HG03378 (cell line): ENCODE measurements around the gene LAMB1.
"Not testable (repeated sequence)": the region's sequence is repeated elsewhere in the genome, so short reads cannot be mapped to it uniquely, and the experiment has no call there.

Experiments used
- ATAC-seq: cut with Tn5 transposase; IDR thresholded peaks from one replicate; pipeline ENCODE4 v1.9.1; 2021; ENCODE audit warnings: mild to moderate bottlenecking, moderate library complexity; ENCODE audit not compliant: unreplicated experiment

Gene LAMB1

GRCh38 chr7:107973861-107974260, 29.1 kb downstream of the LAMB1 start:
- no peak for ATAC-seq

DNA sequence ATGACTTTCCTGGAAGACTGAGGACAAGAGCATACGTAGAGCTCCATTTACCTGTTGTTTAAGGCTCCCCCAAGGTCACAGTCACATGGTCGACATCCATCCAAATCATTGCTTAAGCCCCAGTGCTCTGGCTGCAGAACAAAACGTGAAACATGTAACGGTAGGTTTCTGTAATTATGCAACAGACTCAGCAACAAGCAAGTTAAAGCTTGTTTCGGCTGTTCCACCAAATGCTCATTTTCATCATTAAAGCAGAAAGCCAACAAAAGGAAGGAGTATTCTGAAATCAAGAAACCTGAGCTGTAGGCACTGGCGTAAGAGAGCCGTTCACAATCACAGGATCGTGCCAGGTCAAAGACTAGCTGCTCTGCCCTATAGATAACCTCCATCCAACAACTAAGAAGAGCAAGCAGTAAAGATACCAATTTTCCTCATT, 30.0 kb downstream of the LAMB1 start:
- no peak for ATAC-seq

- no peak for ATAC-seq
Measured at GRCh38 chr7:107972075-107972482, 30.9 kb downstream of the LAMB1 start.

- no peak for ATAC-seq
Measured at GRCh38 chr7:107971613-107972012, 31.3 kb downstream of the LAMB1 start.

GRCh38 chr7:107971100-107971499, 31.9 kb downstream of the LAMB1 start:
- no peak for ATAC-seq

DNA sequence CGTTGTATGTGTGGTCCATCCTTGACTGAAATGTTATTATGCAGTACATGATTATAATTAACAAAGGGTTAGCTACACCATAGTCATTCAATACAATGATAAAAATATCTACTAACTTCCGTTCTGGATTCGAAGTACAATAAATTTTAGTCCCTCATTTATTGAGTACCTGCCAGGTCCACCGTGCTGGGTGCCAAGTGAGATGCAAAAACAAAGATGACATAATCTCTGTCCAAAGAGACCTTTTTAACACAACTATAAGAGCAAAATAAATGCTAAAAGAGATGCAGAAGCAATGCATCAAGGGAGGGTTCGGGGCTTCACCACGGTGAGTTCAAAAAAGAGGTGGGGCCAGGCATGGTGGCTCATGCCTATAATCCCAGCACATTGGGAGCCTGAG, 33.1 kb downstream of the LAMB1 start:
- no peak for ATAC-seq

DNA sequence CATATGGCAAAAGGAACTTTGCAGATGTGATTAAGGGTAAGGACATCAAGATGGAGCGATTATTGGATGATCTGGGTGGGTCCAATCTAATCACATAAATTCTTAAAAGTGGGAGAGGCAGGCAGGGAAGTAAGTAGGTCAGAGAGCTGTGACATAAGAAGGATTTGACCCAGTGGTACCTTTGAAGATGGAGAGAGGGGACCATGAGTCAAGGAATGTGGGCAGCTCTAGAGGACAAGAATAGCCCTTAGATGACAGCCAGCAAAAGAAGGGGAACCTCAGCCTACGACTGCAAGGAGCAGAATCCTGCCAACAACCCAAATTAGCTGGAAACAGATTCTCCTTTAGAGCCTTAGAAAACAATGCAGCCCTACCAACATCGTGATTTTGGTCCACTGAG, 34.5 kb downstream of the LAMB1 start:
- ATAC-seq, result no peak

DNA sequence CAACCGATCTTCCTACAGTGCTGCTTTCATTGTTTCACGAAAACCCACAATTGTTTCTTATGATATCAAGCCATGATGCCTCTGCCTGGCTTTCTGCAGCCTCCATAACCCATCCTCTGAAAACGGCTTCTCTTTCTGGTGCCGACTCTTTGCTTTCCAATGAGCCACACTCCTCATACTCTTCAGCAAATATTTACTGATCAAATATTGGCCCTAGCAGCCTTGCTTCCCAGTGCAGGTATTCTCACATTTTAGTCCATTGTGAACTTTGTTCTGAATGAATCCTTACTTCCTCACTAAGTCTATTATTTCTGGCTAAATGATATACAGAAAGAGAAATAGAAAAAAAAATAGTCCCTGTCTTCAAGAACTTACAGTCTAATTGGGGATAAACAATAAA, 35.5 kb downstream of the LAMB1 start:
- ATAC-seq, result no peak

DNA sequence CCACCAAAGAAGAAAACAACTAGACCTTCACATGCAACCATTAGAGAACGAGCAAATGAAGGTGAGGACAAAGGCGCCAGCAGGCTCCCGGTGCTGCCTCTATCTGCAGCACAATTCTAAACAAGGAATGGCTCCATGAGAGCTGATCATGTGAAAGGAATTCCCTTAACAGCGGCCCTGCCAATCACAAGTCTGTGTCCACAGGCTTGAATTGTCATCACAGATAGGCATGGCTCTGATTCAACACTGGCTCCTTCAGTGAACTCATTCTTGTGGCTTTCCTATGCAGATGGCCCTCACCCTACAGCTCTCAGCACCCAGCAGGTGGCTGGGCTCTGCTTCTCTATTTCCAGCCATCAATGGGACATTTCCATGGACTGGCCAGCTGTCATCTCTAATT, 36.2 kb downstream of the LAMB1 start:
- ATAC-seq, result no peak

DNA sequence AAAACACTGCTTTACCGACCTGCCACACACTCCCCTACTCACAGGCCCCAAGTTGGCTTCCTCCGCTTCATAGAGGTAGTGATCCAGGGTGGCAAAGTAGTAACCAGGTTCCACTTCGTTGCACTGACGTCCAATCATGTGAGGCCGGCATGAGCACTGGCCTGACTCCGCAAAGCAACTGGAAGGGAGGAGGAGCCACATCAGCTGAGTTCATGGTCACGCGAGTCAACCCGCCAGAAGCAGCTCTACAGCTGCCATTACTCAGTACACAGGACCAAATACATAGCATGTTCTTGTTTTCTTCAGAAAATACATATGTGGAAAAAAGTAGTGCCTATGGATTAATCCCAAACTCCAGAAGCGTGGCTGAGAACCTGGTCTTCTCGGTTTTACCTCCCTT, 38.5 kb downstream of the LAMB1 start:
- no peak for ATAC-seq

DNA sequence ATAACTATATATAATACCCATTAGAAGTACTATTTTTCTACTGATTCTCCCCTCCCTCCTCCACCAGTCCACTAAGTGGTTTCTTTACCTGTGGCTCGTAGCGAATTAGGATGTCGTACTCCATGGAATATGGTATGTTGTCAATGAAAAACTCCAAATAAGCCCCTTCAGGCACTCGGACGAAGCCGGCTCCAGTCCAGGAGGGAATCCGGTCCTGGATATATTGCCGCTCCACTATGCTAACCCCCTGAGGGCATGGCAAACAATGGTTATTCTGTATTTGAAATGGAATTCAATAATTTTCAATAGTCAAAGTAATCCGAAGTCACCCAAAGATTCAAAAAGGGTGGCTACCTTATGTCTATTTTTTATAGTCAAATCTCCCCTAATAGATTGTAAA, 40.1 kb downstream of the LAMB1 start:
- no peak for ATAC-seq

DNA sequence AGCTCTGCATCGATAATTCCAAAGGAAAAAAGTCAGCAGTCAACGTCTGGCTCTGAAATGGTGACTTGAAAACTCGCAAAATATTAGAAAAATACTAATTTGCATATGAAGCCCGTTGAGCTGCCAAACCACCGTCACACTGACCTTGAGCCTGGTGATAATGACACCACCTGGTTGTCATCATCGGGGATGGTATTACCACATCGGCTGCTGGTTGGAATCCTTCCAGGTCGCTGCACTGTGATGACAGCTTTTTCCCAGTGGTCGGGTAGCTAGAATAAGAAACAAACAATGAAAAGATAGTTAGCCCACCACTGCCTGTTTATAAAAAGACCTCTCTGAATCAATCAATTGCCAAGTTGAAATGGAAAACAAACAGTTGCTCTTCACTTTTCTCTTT, 41.6 kb downstream of the LAMB1 start:
- no peak for ATAC-seq

DNA sequence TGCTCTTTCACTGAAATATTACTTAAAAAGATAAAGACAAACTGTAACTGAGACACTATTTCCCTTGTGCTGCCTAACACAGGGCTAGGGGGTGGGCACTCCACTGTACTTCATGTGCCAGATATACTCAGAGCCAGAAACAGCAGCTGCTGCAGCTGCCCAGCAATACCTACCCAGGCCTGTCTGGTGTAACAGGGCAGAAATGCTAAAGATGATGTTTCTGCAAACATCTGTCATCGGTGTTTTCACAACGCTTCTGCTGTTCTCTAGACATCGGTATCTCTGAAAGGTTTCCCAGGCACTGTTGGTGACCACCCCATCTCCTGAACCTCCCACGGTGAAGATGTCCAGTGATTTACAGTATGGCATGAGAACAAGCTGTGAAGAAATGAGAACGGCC, 42.7 kb downstream of the LAMB1 start:
- ATAC-seq, result no peak

GRCh38 chr7:107959527-107959898, 43.4 kb downstream of the LAMB1 start:
- no peak for ATAC-seq

DNA sequence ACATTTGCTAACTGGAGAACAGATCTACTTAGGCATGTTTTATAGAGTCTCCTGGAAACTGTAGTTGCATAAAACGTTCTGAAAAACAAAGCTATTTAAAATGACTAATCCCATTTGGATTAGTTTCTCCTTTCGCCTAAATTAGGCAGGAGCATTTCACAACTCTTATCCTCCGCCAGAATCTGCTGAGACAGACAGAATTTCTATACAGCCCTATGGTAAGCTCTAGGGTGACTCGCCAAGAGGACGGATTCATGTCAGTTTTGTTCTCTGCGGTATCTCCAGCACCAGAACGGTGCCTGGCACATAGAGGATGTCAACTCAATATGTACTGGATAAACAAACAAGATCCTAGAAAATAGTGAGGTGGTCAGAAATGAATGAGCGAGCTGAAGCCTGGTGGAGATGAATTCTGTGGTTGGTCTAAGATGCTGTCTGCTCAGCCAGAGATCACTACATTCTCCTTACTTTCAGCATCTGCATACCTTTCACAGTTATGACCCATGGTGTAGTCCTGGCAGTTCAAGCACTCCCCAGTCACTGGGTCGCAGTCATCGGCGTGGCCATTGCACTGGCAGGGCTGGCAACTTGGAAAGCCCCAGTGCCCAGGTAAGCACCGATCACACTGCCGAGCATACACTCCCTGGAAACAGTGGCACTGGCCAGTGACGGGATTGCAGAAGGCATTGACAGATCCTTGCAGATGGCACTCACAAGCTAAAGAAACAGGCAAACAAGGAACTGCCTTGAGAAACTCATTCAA, 44.0 kb downstream of the LAMB1 start:
- ATAC-seq, result no peak

DNA sequence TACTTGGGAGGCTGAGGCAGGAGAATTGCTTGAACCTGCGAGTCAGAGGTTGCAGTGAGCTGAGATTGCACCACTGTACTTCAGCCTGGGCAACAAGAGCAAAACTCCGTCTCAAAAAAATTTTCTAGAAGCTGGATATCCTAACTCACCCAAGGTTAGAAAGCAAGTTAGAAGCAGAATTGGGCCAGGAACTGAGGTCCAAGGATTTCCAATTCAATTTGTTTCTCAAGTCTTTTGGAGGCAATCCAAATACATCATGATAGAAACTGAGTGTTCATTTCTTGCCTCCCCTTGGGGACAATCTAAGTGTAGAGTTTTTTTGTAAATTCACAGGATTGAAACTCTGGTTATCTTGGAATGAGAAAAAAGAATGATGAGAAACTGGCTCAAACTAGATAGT, 45.5 kb downstream of the LAMB1 start:
- ATAC-seq, result no peak

DNA sequence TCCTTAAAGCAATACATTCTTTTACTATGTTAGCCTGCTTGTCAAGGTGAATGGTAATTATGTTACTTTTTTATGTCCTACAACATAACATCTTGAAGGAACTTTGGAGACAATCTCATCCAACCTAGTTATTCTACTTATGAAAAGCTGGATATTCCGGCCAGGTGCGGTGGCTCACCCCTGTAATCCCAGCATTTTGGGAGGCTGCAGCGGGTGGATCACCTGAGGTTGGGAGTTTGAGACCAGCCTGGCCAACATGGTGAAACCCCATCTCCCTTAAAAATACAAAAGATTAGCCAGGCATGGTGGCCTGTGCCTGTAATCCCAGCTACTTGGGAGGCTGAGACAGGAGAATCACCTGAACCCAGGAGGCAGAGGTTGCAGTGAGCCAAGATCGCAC, 46.0 kb downstream of the LAMB1 start:
- ATAC-seq, result not testable (repeated sequence)

- ATAC-seq, result no peak
Measured at GRCh38 chr7:107955394-107955793, 47.6 kb downstream of the LAMB1 start.

GRCh38 chr7:107953924-107954303, 49.0 kb downstream of the LAMB1 start:
- no peak for ATAC-seq

- ATAC-seq, result no peak
Measured at GRCh38 chr7:107953265-107953923, 49.6 kb downstream of the LAMB1 start.

DNA sequence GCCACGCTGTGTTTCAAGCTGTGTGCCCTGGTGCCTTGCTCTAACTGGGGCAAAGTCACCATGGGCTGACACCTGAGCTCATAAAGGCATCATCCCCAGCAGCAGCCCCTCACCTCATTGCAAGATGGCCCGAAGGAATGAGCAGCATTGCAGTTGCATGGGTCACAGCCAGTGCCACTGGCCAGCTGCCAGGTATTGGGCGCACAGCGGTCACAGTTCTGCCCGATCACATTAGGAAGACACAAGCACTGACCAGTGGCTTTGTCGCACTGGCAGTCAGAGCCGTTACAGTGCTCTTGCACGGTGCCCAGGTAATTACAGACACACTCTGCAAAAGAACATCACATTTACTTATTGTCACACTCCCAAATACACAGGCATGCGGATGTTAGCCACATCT, 51.1 kb downstream of the LAMB1 start:
- ATAC-seq, result no peak

- ATAC-seq, result no peak
Measured at GRCh38 chr7:107951172-107951787, 51.7 kb downstream of the LAMB1 start.
